ENCODE results near the gene ADPRH. TPM values are rescaled to one million over a fixed set of nuclear protein-coding genes. Genes with fewer than 3 reads are reported as not detected.

Gene ADPRH
- total RNA-seq, 1 donor from 2014 or later, result 3.7 TPM

- DNase-seq (ENCODE audit: low spot score, unreplicated experiment), result no peak
- Mint-ChIP-seq H3K4me1 (ENCODE audit: low read depth) (peaks cover 9% of the 10 kb centered on the region), H3K4me3 (ENCODE audit: low read depth) (no peak overlapping the region), H3K27ac (no peak overlapping the region), H3K9me3 (ENCODE audit: low read depth) (no peaks in the 10 kb centered on the region), H3K36me3 (ENCODE audit: insufficient read depth) (no peaks in the 10 kb centered on the region), H3K27me3 (peaks cover 8% of the 10 kb centered on the region)
- no peak for TF ChIP-seq CTCF (IDR thresholded peaks at IDR 0.05; ENCODE audit: unreplicated experiment)
Observed at GRCh38 chr3:119602676-119603075, 23.4 kb downstream of the ADPRH start.

- H3K4me3 Mint-ChIP-seq (ENCODE audit: low read depth), result no peak overlapping the region
- no peaks in the 10 kb centered on the region for H3K36me3 Mint-ChIP-seq (ENCODE audit: insufficient read depth)
- no peaks in the 10 kb centered on the region for H3K27me3 Mint-ChIP-seq
- peaks cover 1% of the 10 kb centered on the region for H3K4me1 Mint-ChIP-seq (ENCODE audit: low read depth)
- H3K27ac Mint-ChIP-seq, result no peak overlapping the region
- DNase-seq (ENCODE audit: low spot score, unreplicated experiment), result no peak
- TF ChIP-seq CTCF (IDR thresholded peaks at IDR 0.05; ENCODE audit: unreplicated experiment), result no peak
- H3K9me3 Mint-ChIP-seq (ENCODE audit: low read depth), result no peaks in the 10 kb centered on the region
Observed at GRCh38 chr3:119604878-119605277, 25.6 kb downstream of the ADPRH start.

- TF ChIP-seq CTCF (IDR thresholded peaks at IDR 0.05; ENCODE audit: unreplicated experiment), result no peak
- Mint-ChIP-seq H3K36me3 (ENCODE audit: insufficient read depth) (no peaks in the 10 kb centered on the region), H3K9me3 (ENCODE audit: low read depth) (peaks cover 4% of the 10 kb centered on the region), H3K27me3 (no peaks in the 10 kb centered on the region), H3K4me1 (ENCODE audit: low read depth) (no peaks in the 10 kb centered on the region), H3K4me3 (ENCODE audit: low read depth) (no peak overlapping the region), H3K27ac (no peak overlapping the region)
- DNase-seq (ENCODE audit: low spot score, unreplicated experiment), result no peak
Observed at GRCh38 chr3:119608405-119609000, 29.2 kb downstream of the ADPRH start.

- no peak for DNase-seq (ENCODE audit: low spot score, unreplicated experiment)
- H3K27ac Mint-ChIP-seq, result no peak overlapping the region
- no peaks in the 10 kb centered on the region for H3K4me1 Mint-ChIP-seq (ENCODE audit: low read depth)
- no peaks in the 10 kb centered on the region for H3K36me3 Mint-ChIP-seq (ENCODE audit: insufficient read depth)
- H3K9me3 Mint-ChIP-seq (ENCODE audit: low read depth), result peaks cover 4% of the 10 kb centered on the region
- TF ChIP-seq CTCF (IDR thresholded peaks at IDR 0.05; ENCODE audit: unreplicated experiment), result no peak
- H3K4me3 Mint-ChIP-seq (ENCODE audit: low read depth), result no peak overlapping the region
- no peaks in the 10 kb centered on the region for H3K27me3 Mint-ChIP-seq
Observed at GRCh38 chr3:119609301-119609700, 30.0 kb downstream of the ADPRH start.

GRCh38 chr3:119611664-119612063, 32.4 kb downstream of the ADPRH start:
- Mint-ChIP-seq H3K4me1 (ENCODE audit: low read depth) (no peaks in the 10 kb centered on the region), H3K27me3 (no peaks in the 10 kb centered on the region), H3K4me3 (ENCODE audit: low read depth) (no peak overlapping the region), H3K27ac (no peak overlapping the region), H3K36me3 (ENCODE audit: insufficient read depth) (no peaks in the 10 kb centered on the region), H3K9me3 (ENCODE audit: low read depth) (peaks cover 6% of the 10 kb centered on the region)
- TF ChIP-seq CTCF (IDR thresholded peaks at IDR 0.05; ENCODE audit: unreplicated experiment), result no peak
- DNase-seq (ENCODE audit: low spot score, unreplicated experiment), result no peak
